GM06990 (cell line): ENCODE measurements around the gene HS3ST4.

Experiments
- DNase-seq: peaks from one replicate; pipeline ENCODE4 v3.0.0-alpha.2; 2011; ENCODE audit not compliant: insufficient read length; ENCODE audit errors: extremely low read depth
- H3K27me3 ChIP-seq: replicated peaks from 2 replicates; pipeline ENCODE4 v1.6.0; 2011; ENCODE audit warnings: low read length; ENCODE audit not compliant: control insufficient read depth, insufficient read depth
- H3K36me3 ChIP-seq: 2 replicates; pipeline ENCODE4 v1.5.1; 2011; ENCODE audit warnings: low read length; ENCODE audit not compliant: control insufficient read depth, insufficient read depth
- H3K4me3 ChIP-seq: replicated peaks from 2 replicates; pipeline ENCODE4 v1.5.1; 2011; ENCODE audit warnings: low read depth, mild to moderate bottlenecking, control low read depth, low read length
- CTCF ChIP-seq: IDR thresholded peaks from 2 replicates; pipeline ENCODE4 v1.5.1; 2011; ENCODE audit warnings: low read length, control low read depth, mild to moderate bottlenecking, inconsistent platforms; ENCODE audit not compliant: insufficient read depth, poor library complexity, severe bottlenecking

The HS3ST4 gene

GRCh38 chr16:25916037-25916436 is 224.3 kb downstream of the HS3ST4 start:
- no peaks in the 10 kb centered on the region for H3K36me3 ChIP-seq
- H3K27me3 ChIP-seq: no peaks in the 10 kb centered on the region; the same call in 1 of the 2 replicates
- no peak for DNase-seq
- no peak for TF ChIP-seq CTCF
- no peak overlapping the region for H3K4me3 ChIP-seq

GRCh38 chr16:25922438-25922837 is 230.7 kb downstream of the HS3ST4 start:
- no peak for DNase-seq
- Histone ChIP-seq H3K27me3 (no peaks in the 10 kb centered on the region; the same call in none of the 2 replicates), H3K36me3 (no peaks in the 10 kb centered on the region), H3K4me3 (no peak overlapping the region)
- TF ChIP-seq CTCF: no peak

GRCh38 chr16:25925421-25925820 is 233.7 kb downstream of the HS3ST4 start:
- TF ChIP-seq CTCF: no peak
- Histone ChIP-seq H3K36me3 (no peaks in the 10 kb centered on the region), H3K27me3 (no peaks in the 10 kb centered on the region; the same call in 1 of the 2 replicates), H3K4me3 (no peak overlapping the region)
- no peak for DNase-seq

DNA sequence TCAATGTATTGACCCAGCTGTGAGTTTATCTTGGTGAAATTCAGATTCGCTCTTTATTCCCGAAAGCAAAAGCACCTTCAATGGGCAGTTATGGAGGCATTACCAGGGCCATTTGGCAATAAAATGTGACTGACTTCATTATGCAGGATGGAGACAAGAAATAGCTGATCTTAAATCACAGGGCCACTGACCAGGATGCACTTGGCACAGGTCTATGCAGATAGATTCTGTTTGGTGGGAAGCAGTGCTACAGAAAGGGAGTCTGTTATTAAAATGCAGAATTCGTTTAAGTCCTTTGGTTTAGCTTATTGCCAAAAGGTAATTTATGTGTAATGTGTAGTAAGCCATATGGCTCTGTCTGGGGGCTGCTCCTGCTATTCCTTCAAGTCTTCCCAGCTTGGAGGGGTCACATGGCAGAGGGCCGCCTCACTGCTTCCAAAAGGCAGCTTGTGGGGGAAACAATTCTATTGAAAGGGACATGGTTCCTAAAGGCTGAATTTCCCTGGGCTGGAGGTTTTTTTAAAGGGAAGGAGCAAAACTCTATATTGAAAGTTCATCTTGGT is 239.8 kb downstream of the HS3ST4 start:
- DNase-seq: no peak
- H3K36me3 ChIP-seq: no peaks in the 10 kb centered on the region
- no peaks in the 10 kb centered on the region for H3K27me3 ChIP-seq
- no peak for TF ChIP-seq CTCF
- no peak overlapping the region for H3K4me3 ChIP-seq

GRCh38 chr16:25941800-25942499 is 250.2 kb downstream of the HS3ST4 start:
- no peak for DNase-seq
- no peak overlapping the region for H3K4me3 ChIP-seq
- H3K36me3 ChIP-seq: no peaks in the 10 kb centered on the region
- no peak for TF ChIP-seq CTCF
- no peaks in the 10 kb centered on the region for H3K27me3 ChIP-seq
